Measurements from ENCODE around the gene HOXA10. TPM values are rescaled to one million over a fixed set of nuclear protein-coding genes. Genes with fewer than 3 reads are reported as not detected.
A peak's percentile ranks its signal among the peaks of the same experiment; 100 is the strongest.

The HOXA10 gene
- total RNA-seq, 2 donors from 2014 or later, result not detected

- Mint-ChIP-seq H3K36me3 (ENCODE audit: low read depth) (no peaks in the 10 kb centered on the region), H3K4me3 (peak overlapping the region; percentile 54), H3K9me3 (peaks cover 15% of the 10 kb centered on the region), H3K27ac (no peak overlapping the region), H3K4me1 (peaks cover 11% of the 10 kb centered on the region), H3K27me3 (ENCODE audit: insufficient read depth) (peaks cover 100% of the 10 kb centered on the region)
- peaks cover 100% of the 10 kb centered on the region for H3K27me3 ChIP-seq (ENCODE audit: control insufficient read depth, insufficient read depth, low read length, poor library complexity, severe bottlenecking)
- no peak overlapping the region for H3K9ac ChIP-seq (ENCODE audit: extremely low read depth, low read length, poor library complexity, severe bottlenecking)
- H3K4me3 ChIP-seq (ENCODE audit: low read length), result no peak overlapping the region
- H3K36me3 ChIP-seq (ENCODE audit: control insufficient read depth, insufficient read depth, low read length), result no peaks in the 10 kb centered on the region
- 41 to 52% methylated on average over 22 to 40 of the region's 40 CpGs for WGBS, 2 experiments (ENCODE audit: insufficient coverage in 1 of 2, insufficient read length in 1 of 2)
- H3K9me3 ChIP-seq (ENCODE audit: control insufficient read depth, low read length), result peaks cover 16% of the 10 kb centered on the region
- H3K4me1 ChIP-seq (ENCODE audit: control insufficient read depth, insufficient read depth, low read length), result no peaks in the 10 kb centered on the region
- H3K27ac ChIP-seq (ENCODE audit: low read depth, low read length), result no peak overlapping the region
- TF ChIP-seq, protein P1, sequence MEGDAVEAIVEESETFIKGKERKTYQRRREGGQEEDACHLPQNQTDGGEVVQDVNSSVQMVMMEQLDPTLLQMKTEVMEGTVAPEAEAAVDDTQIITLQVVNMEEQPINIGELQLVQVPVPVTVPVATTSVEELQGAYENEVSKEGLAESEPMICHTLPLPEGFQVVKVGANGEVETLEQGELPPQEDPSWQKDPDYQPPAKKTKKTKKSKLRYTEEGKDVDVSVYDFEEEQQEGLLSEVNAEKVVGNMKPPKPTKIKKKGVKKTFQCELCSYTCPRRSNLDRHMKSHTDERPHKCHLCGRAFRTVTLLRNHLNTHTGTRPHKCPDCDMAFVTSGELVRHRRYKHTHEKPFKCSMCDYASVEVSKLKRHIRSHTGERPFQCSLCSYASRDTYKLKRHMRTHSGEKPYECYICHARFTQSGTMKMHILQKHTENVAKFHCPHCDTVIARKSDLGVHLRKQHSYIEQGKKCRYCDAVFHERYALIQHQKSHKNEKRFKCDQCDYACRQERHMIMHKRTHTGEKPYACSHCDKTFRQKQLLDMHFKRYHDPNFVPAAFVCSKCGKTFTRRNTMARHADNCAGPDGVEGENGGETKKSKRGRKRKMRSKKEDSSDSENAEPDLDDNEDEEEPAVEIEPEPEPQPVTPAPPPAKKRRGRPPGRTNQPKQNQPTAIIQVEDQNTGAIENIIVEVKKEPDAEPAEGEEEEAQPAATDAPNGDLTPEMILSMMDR (conservative IDR thresholded peaks at IDR 0.05), result peak; percentile 8
- DNase-seq, result no peak
These were observed 30.0 kb downstream of the HOXA10 start for GRCh38 chr7:27143950-27144780.

GRCh38 chr7:27143023-27143949 is 30.8 kb downstream of the HOXA10 start, which contains the start of gene HOXA5:
TSS of gene HOXA5 (minus strand) at chr7:27143681. CDS start at chr7:27143607, 74 bp downstream.
- H3K36me3 ChIP-seq (ENCODE audit: control insufficient read depth, insufficient read depth, low read length), result no peaks in the 10 kb centered on the region
- peaks cover 11% of the 10 kb centered on the region for H3K4me1 Mint-ChIP-seq
- H3K36me3 Mint-ChIP-seq (ENCODE audit: low read depth), result no peaks in the 10 kb centered on the region
- 1% methylated on average over 37 to 86 of the region's 86 CpGs for WGBS, 2 experiments (ENCODE audit: insufficient coverage in 1 of 2, insufficient read length in 1 of 2)
- H3K27me3 ChIP-seq (ENCODE audit: control insufficient read depth, insufficient read depth, low read length, poor library complexity, severe bottlenecking), result peaks cover 100% of the 10 kb centered on the region
- peaks cover 100% of the 10 kb centered on the region for H3K27me3 Mint-ChIP-seq (ENCODE audit: insufficient read depth)
- H3K4me3 Mint-ChIP-seq, result peak within 1 kb of the TSS; percentile 54
- H3K27ac ChIP-seq (ENCODE audit: low read depth, low read length), result no peak within 1 kb of the TSS
- H3K4me1 ChIP-seq (ENCODE audit: control insufficient read depth, insufficient read depth, low read length), result no peaks in the 10 kb centered on the region
- TF ChIP-seq, protein P1 (conservative IDR thresholded peaks at IDR 0.05), result peak; percentile 92
- peaks cover 16% of the 10 kb centered on the region for H3K9me3 ChIP-seq (ENCODE audit: control insufficient read depth, low read length)
- peak; percentile 94 for DNase-seq
- peak within 1 kb of the TSS; percentile 86 for H3K4me3 ChIP-seq (ENCODE audit: low read length)
- no peak within 1 kb of the TSS for H3K9ac ChIP-seq (ENCODE audit: extremely low read depth, low read length, poor library complexity, severe bottlenecking)
- H3K27ac Mint-ChIP-seq, result no peak within 1 kb of the TSS
- peaks cover 15% of the 10 kb centered on the region for H3K9me3 Mint-ChIP-seq

- Mint-ChIP-seq H3K27me3 (ENCODE audit: insufficient read depth) (peaks cover 100% of the 10 kb centered on the region), H3K36me3 (ENCODE audit: low read depth) (no peaks in the 10 kb centered on the region), H3K4me1 (peaks cover 11% of the 10 kb centered on the region), H3K4me3 (peak overlapping the region; percentile 54), H3K27ac (no peak overlapping the region), H3K9me3 (peaks cover 13% of the 10 kb centered on the region)
- DNase-seq, result peak; percentile 63
- H3K27me3 ChIP-seq (ENCODE audit: control insufficient read depth, insufficient read depth, low read length, poor library complexity, severe bottlenecking), result peaks cover 100% of the 10 kb centered on the region
- no peaks in the 10 kb centered on the region for H3K4me1 ChIP-seq (ENCODE audit: control insufficient read depth, insufficient read depth, low read length)
- no peak overlapping the region for H3K27ac ChIP-seq (ENCODE audit: low read depth, low read length)
- H3K9ac ChIP-seq (ENCODE audit: extremely low read depth, low read length, poor library complexity, severe bottlenecking), result no peak overlapping the region
- peaks cover 16% of the 10 kb centered on the region for H3K9me3 ChIP-seq (ENCODE audit: control insufficient read depth, low read length)
- no peaks in the 10 kb centered on the region for H3K36me3 ChIP-seq (ENCODE audit: control insufficient read depth, insufficient read depth, low read length)
- TF ChIP-seq, protein P1 (conservative IDR thresholded peaks at IDR 0.05), result no peak
- 0 to 4% methylated on average over 7 to 28 of the region's 29 CpGs for WGBS, 2 experiments (ENCODE audit: insufficient coverage in 1 of 2, insufficient read length in 1 of 2)
- H3K4me3 ChIP-seq (ENCODE audit: low read length), result peak overlapping the region; percentile 86
These were observed 31.5 kb downstream of the HOXA10 start for GRCh38 chr7:27142580-27143022.

All from endodermal cell (in vitro differentiated cells).